Ishikawa (cell line): Measurements from ENCODE around the gene HTT.
A peak's percentile ranks its signal among the peaks of the same experiment; 100 is the strongest.

Experiments
- CEBPB ChIP-seq: IDR thresholded peaks from 2 replicates; pipeline ENCODE4 v1.6.1; 2012
- CREB1 ChIP-seq: IDR thresholded peaks from 2 replicates; pipeline ENCODE4 v1.6.1; 2012; ENCODE audit warnings: low read depth
- EGR1 ChIP-seq: IDR thresholded peaks from 2 replicates; pipeline ENCODE4 v1.6.1; 2012
- EP300 ChIP-seq: IDR thresholded peaks from 2 replicates; pipeline ENCODE4 v1.6.1; 2012; ENCODE audit warnings: borderline replicate concordance
- FOXM1 ChIP-seq: IDR thresholded peaks from 2 replicates; pipeline ENCODE4 v1.6.1; 2012; ENCODE audit warnings: low read depth, borderline replicate concordance
- NFIC ChIP-seq: IDR thresholded peaks from 2 replicates; pipeline ENCODE4 v1.6.1; 2012
- RAD21 ChIP-seq: IDR thresholded peaks from 2 replicates; pipeline ENCODE4 v1.6.1; 2012; ENCODE audit warnings: low read depth
- REST ChIP-seq: IDR thresholded peaks from 2 replicates; pipeline ENCODE4 v1.6.1; 2012; ENCODE audit warnings: low read depth, mild to moderate bottlenecking
- TAF1 ChIP-seq: IDR thresholded peaks from 2 replicates; pipeline ENCODE4 v1.6.1; 2012; ENCODE audit warnings: low read depth, mild to moderate bottlenecking
- TEAD4 ChIP-seq: IDR thresholded peaks from 2 replicates; pipeline ENCODE4 v1.6.1; 2012
- USF1 ChIP-seq: IDR thresholded peaks from 2 replicates; pipeline ENCODE4 v1.6.1; 2012
- YY1 ChIP-seq: IDR thresholded peaks from 2 replicates; pipeline ENCODE4 v1.6.1; 2012; ENCODE audit warnings: low read depth
- ZBTB7A ChIP-seq: IDR thresholded peaks from 2 replicates; pipeline ENCODE4 v1.6.1; 2012; ENCODE audit warnings: low read depth

Gene HTT

GRCh38 chr4:3244747-3245146, 170.3 kb downstream of the HTT start:
- TF ChIP-seq YY1: no peak
- TF ChIP-seq TAF1: no peak
- no peak for TF ChIP-seq USF1
- no peak for TF ChIP-seq EP300
- TF ChIP-seq REST: no peak
- no peak for TF ChIP-seq TEAD4
- TF ChIP-seq CREB1: no peak
- no peak for TF ChIP-seq EGR1
- no peak for TF ChIP-seq ZBTB7A
- no peak for TF ChIP-seq CEBPB
- TF ChIP-seq RAD21: no peak

- TF ChIP-seq REST: no peak
- no peak for TF ChIP-seq EGR1
- no peak for TF ChIP-seq EP300
- no peak for TF ChIP-seq YY1
- TF ChIP-seq USF1: no peak
- TF ChIP-seq NFIC: no peak
- no peak for TF ChIP-seq CREB1
- no peak for TF ChIP-seq FOXM1
- TF ChIP-seq TEAD4: no peak
- no peak for TF ChIP-seq CEBPB
Measured at GRCh38 chr4:3245676-3246075, 171.2 kb downstream of the HTT start.

- TF ChIP-seq FOXM1 (no peak), REST (peak; percentile 76), RAD21 (no peak)
Measured at GRCh38 chr4:3246458-3247398, 172.2 kb downstream of the HTT start.

GRCh38 chr4:3247399-3248177, 173.1 kb downstream of the HTT start:
- no peak for TF ChIP-seq EP300
- TF ChIP-seq RAD21: no peak
- no peak for TF ChIP-seq TEAD4
- TF ChIP-seq TAF1: no peak
- TF ChIP-seq CEBPB: no peak

- TF ChIP-seq REST: no peak
Measured at GRCh38 chr4:3248178-3248480, 173.6 kb downstream of the HTT start.
